Esophagus squamous epithelium (tissue), 5 donors: ENCODE data around the gene SLC6A17. TPM values are rescaled to one million over a fixed set of nuclear protein-coding genes. Genes with fewer than 3 reads are reported as not detected.

Experiments
- DNase-seq: peaks from one replicate; lab custom pipeline; 2025; lab: John Stamatoyannopoulos, UW
- H3K27ac ChIP-seq, 4 donors: fragments of 200-600 bp; sonication (generic); one replicate each; pipeline ENCODE4 v1.5.1; 2016 to 2019; ENCODE audit warnings: mild to moderate bottlenecking in 1 of 4
- H3K27me3 ChIP-seq, 4 donors: fragments of 200-600 bp; sonication (generic); 1 replicate in 3 of 4; 2 replicates in 1 of 4; pipeline versions ENCODE4 v1.5.1 to v1.6.0; 2017 to 2021; ENCODE audit warnings: antibody characterized with exemption in 1 of 4
- H3K36me3 ChIP-seq, 3 donors: fragments of 200-600 bp; sonication (generic); one replicate each; pipeline ENCODE4 v1.5.1; 2016 to 2019
- H3K4me1 ChIP-seq, 3 donors: fragments of 200-600 bp; sonication (generic); one replicate each; pipeline ENCODE4 v1.5.1; 2017 to 2019
- H3K4me3 ChIP-seq, 4 donors: fragments of 200-600 bp; sonication (generic); 1 replicate in 3 of 4; 2 replicates in 1 of 4; pipeline ENCODE4 v1.5.1; 2016 to 2019; ENCODE audit warnings: mild to moderate bottlenecking in 2 of 4, moderate library complexity in 1 of 4
- H3K9me3 ChIP-seq, 3 donors: fragments of 200-600 bp; sonication (generic); one replicate each; pipeline ENCODE4 v1.5.1; 2016 to 2019
- CTCF ChIP-seq, 6 experiments: fragments of 450-650 bp in 4 of 6; fragments of 200-600 bp in 2 of 6; sonication (generic) in 2 of 6; IDR thresholded peaks; one replicate each; pipeline ENCODE4 v1.5.1; 2016 to 2019; ENCODE audit warnings: antibody characterized with exemption in 6 of 6, mild to moderate bottlenecking in 4 of 6, moderate library complexity in 4 of 6
- POLR2A ChIP-seq, 4 donors: fragments of 450-650 bp; IDR thresholded peaks; one replicate each; pipeline ENCODE4 v1.6.1; 2017; ENCODE audit warnings: antibody characterized with exemption in 4 of 4, mild to moderate bottlenecking in 4 of 4, moderate library complexity in 3 of 4
- WGBS, 2 donors: methylation state at CpG; one replicate each; pipeline ENCODE4 v1.1.5; 2018; 5-methylcytosine and 5-hydroxymethylcytosine counted together
- intact Hi-C: fragments of 100-400 bp; cut with DNase I; formaldehyde crosslinking; loops from one replicate; pipeline ENCODE4 v1.15.0; 2022
- total RNA-seq, 4 donors: library from RNA; depleted of rRNA; stranded (reverse); fragments of >200 nt; gene quantifications; one replicate each; pipeline ENCODE4 v1.1.0, GENCODE V29; 2016
- donor health status: DM: yes; HTN: yes; CAD: no.

The SLC6A17 gene
- total RNA-seq, 4 donors from 2014 or later = 0.11 to 0.29 (median 0.23) TPM

GRCh38 chr1:110208916-110209645, 58.8 kb downstream of the SLC6A17 start:
- no peaks in the 10 kb centered on the region for H3K36me3 ChIP-seq
- H3K4me1 ChIP-seq = peaks cover 28 to 51% (median 29%) of the 10 kb centered on the region in 3 donors
- H3K4me3 ChIP-seq = peak overlapping the region; percentile 59 to 93 (median 81)
- 31 to 52% methylated on average over 3 to 4 of the region's 7 CpGs for WGBS, 2 donors
- DNase-seq = no peak
- peak overlapping the region; percentile 85 to 95 (median 92) for H3K27ac ChIP-seq
- TF ChIP-seq CTCF (IDR thresholded peaks at IDR 0.05) (no peak), POLR2A (IDR thresholded peaks at IDR 0.05) (no peak)
- no peaks in the 10 kb centered on the region for H3K9me3 ChIP-seq
- intact Hi-C loops = no loop called here
- peaks cover 0 to 16% (median 0%) of the 10 kb centered on the region in 4 donors for H3K27me3 ChIP-seq

GRCh38 chr1:110209715-110210603, 59.7 kb downstream of the SLC6A17 start, which contains the start of gene KCNC4:
TSS of gene KCNC4 (plus strand) at chr1:110210314. CDS start at chr1:110211500, 1,186 bp downstream.
- 1% methylated on average over 21 of the region's 103 CpGs; no CpG with 5 or more reads in 1 of the 2 donors for WGBS, 2 donors
- Histone ChIP-seq H3K27me3 (peaks cover 0 to 16% (median 0%) of the 10 kb centered on the region in 4 donors), H3K9me3 (no peaks in the 10 kb centered on the region), H3K4me1 (peaks cover 29 to 60% (median 37%) of the 10 kb centered on the region in 3 donors), H3K36me3 (no peaks in the 10 kb centered on the region), H3K4me3 (peak within 1 kb of the TSS; percentile 59 to 93 (median 81)), H3K27ac (peak within 1 kb of the TSS; percentile 85 to 95 (median 92))
- TF ChIP-seq CTCF (IDR thresholded peaks at IDR 0.05) = peak in 2 of 6 experiments; percentile 19 to 20
- peak in 3 of 4 donors; percentile 23 to 67 (median 35) for TF ChIP-seq POLR2A (IDR thresholded peaks at IDR 0.05)
- intact Hi-C loops = no loop called here
- peak; percentile 59 for DNase-seq

- Histone ChIP-seq H3K36me3 (no peaks in the 10 kb centered on the region), H3K4me3 (peak overlapping the region; percentile 59 to 93 (median 81)), H3K27ac (peak overlapping the region; percentile 85 to 95 (median 92)), H3K9me3 (no peaks in the 10 kb centered on the region), H3K4me1 (peaks cover 34 to 69% (median 41%) of the 10 kb centered on the region in 3 donors), H3K27me3 (peaks cover 0 to 16% (median 0%) of the 10 kb centered on the region in 4 donors)
- 0% methylated on average over 2 of the region's 101 CpGs; no CpG with 5 or more reads in 1 of the 2 donors for WGBS, 2 donors
- intact Hi-C loops = no loop called here
- peak in 1 of 6 experiments; percentile 1 for TF ChIP-seq CTCF (IDR thresholded peaks at IDR 0.05)
- no peak for TF ChIP-seq POLR2A (IDR thresholded peaks at IDR 0.05)
- no peak for DNase-seq
Measured at GRCh38 chr1:110210604-110211495, 60.6 kb downstream of the SLC6A17 start.

- WGBS, 2 donors = 2 to 11% methylated on average over 12 to 13 of the region's 81 CpGs
- no peak for TF ChIP-seq POLR2A (IDR thresholded peaks at IDR 0.05)
- TF ChIP-seq CTCF (IDR thresholded peaks at IDR 0.05) = peak in 1 of 6 experiments; percentile 0
- DNase-seq = no peak
- Histone ChIP-seq H3K4me3 (peak overlapping the region; percentile 59 to 93 (median 81)), H3K9me3 (no peaks in the 10 kb centered on the region), H3K27ac (peak overlapping the region; percentile 33 to 95 (median 88)), H3K4me1 (peaks cover 34 to 72% (median 41%) of the 10 kb centered on the region in 3 donors), H3K27me3 (peaks cover 0 to 16% (median 0%) of the 10 kb centered on the region in 4 donors), H3K36me3 (peaks cover 0 to 6% (median 0%) of the 10 kb centered on the region in 3 donors)
- intact Hi-C loops = no loop called here
Measured at GRCh38 chr1:110211496-110212168, 61.3 kb downstream of the SLC6A17 start.
